ENCODE measurements around the gene TPM1. TPM values are rescaled to one million over a fixed set of nuclear protein-coding genes. Genes with fewer than 3 reads are reported as not detected.

TPM1 gene
- total RNA-seq, 1 experiment from 2014 or later = 421 TPM

DNA sequence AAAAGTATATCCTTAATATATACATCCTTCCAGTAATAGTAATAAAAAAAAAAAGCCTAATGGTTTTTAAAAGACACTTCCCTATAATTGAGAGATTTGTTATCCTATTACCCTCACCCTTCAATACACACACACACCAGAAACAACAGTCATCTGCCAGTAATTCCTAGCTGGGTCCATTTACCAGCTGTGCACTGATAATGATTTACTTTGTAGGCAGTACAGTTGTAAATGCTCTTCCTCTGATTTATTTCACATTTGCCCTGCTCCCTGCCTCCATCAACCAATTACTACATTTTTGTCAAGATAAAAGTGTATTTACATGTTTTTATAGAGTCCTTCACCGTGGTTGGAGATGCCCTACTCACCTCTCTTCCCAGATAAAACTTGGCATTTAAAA lies 12.4 kb downstream of the TPM1 start:
- DNase-seq (ENCODE audit: low spot score) = no peak
- Mint-ChIP-seq H3K9me3 (no peaks in the 10 kb centered on the region), H3K27ac (0 out of 2 replicates have a peak overlapping the region, but pooled peaks have one; percentile 2), H3K36me3 (peaks cover 86% of the 10 kb centered on the region), H3K27me3 (ENCODE audit: low read depth) (no peaks in the 10 kb centered on the region), H3K4me3 (no peak overlapping the region), H3K4me1 (peaks cover 39% of the 10 kb centered on the region)
- no peak for ATAC-seq
- POLR2A ChIA-PET = interaction anchor here (1.0 kb wide), 2 partner anchors 10 to 34 kb away, joined by 3 to 4 read pairs; no protein-coding TSS in a partner anchor
- no peak for TF ChIP-seq SOX15 (CRISPR knock-in tag; IDR thresholded peaks at IDR 0.05)
- TF ChIP-seq, protein P1, sequence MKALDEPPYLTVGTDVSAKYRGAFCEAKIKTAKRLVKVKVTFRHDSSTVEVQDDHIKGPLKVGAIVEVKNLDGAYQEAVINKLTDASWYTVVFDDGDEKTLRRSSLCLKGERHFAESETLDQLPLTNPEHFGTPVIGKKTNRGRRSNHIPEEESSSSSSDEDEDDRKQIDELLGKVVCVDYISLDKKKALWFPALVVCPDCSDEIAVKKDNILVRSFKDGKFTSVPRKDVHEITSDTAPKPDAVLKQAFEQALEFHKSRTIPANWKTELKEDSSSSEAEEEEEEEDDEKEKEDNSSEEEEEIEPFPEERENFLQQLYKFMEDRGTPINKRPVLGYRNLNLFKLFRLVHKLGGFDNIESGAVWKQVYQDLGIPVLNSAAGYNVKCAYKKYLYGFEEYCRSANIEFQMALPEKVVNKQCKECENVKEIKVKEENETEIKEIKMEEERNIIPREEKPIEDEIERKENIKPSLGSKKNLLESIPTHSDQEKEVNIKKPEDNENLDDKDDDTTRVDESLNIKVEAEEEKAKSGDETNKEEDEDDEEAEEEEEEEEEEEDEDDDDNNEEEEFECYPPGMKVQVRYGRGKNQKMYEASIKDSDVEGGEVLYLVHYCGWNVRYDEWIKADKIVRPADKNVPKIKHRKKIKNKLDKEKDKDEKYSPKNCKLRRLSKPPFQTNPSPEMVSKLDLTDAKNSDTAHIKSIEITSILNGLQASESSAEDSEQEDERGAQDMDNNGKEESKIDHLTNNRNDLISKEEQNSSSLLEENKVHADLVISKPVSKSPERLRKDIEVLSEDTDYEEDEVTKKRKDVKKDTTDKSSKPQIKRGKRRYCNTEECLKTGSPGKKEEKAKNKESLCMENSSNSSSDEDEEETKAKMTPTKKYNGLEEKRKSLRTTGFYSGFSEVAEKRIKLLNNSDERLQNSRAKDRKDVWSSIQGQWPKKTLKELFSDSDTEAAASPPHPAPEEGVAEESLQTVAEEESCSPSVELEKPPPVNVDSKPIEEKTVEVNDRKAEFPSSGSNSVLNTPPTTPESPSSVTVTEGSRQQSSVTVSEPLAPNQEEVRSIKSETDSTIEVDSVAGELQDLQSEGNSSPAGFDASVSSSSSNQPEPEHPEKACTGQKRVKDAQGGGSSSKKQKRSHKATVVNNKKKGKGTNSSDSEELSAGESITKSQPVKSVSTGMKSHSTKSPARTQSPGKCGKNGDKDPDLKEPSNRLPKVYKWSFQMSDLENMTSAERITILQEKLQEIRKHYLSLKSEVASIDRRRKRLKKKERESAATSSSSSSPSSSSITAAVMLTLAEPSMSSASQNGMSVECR (CRISPR knock-in tag; IDR thresholded peaks at IDR 0.05; ENCODE audit: borderline replicate concordance) = no peak
- TF ChIP-seq, protein P2, sequence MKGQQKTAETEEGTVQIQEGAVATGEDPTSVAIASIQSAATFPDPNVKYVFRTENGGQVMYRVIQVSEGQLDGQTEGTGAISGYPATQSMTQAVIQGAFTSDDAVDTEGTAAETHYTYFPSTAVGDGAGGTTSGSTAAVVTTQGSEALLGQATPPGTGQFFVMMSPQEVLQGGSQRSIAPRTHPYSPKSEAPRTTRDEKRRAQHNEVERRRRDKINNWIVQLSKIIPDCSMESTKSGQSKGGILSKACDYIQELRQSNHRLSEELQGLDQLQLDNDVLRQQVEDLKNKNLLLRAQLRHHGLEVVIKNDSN (CRISPR knock-in tag; IDR thresholded peaks at IDR 0.05) = no peak
- no peak for TF ChIP-seq NFATC4 (CRISPR knock-in tag; IDR thresholded peaks at IDR 0.05)
- TF ChIP-seq, protein P3, sequence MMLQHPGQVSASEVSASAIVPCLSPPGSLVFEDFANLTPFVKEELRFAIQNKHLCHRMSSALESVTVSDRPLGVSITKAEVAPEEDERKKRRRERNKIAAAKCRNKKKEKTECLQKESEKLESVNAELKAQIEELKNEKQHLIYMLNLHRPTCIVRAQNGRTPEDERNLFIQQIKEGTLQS (CRISPR knock-in tag; conservative IDR thresholded peaks at IDR 0.05) = no peak
- TF ChIP-seq, protein P4, sequence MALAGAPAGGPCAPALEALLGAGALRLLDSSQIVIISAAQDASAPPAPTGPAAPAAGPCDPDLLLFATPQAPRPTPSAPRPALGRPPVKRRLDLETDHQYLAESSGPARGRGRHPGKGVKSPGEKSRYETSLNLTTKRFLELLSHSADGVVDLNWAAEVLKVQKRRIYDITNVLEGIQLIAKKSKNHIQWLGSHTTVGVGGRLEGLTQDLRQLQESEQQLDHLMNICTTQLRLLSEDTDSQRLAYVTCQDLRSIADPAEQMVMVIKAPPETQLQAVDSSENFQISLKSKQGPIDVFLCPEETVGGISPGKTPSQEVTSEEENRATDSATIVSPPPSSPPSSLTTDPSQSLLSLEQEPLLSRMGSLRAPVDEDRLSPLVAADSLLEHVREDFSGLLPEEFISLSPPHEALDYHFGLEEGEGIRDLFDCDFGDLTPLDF (CRISPR knock-in tag; IDR thresholded peaks at IDR 0.05) = no peak
- no peak for TF ChIP-seq NFE2L1 (CRISPR knock-in tag; IDR thresholded peaks at IDR 0.05)
- TF ChIP-seq, protein P5, sequence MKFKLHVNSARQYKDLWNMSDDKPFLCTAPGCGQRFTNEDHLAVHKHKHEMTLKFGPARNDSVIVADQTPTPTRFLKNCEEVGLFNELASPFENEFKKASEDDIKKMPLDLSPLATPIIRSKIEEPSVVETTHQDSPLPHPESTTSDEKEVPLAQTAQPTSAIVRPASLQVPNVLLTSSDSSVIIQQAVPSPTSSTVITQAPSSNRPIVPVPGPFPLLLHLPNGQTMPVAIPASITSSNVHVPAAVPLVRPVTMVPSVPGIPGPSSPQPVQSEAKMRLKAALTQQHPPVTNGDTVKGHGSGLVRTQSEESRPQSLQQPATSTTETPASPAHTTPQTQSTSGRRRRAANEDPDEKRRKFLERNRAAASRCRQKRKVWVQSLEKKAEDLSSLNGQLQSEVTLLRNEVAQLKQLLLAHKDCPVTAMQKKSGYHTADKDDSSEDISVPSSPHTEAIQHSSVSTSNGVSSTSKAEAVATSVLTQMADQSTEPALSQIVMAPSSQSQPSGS (CRISPR knock-in tag; IDR thresholded peaks at IDR 0.05; ENCODE audit: borderline replicate concordance, low read depth) = no peak
- no peak for TF ChIP-seq ZNF396 (CRISPR knock-in tag; IDR thresholded peaks at IDR 0.05; ENCODE audit: borderline replicate concordance)
- no peak for TF ChIP-seq ZNF263 (CRISPR knock-in tag; IDR thresholded peaks at IDR 0.05; ENCODE audit: low read depth)
- TF ChIP-seq ZNF317 (CRISPR knock-in tag; IDR thresholded peaks at IDR 0.05; ENCODE audit: borderline replicate concordance, low read depth) = no peak
- TF ChIP-seq, protein P6, sequence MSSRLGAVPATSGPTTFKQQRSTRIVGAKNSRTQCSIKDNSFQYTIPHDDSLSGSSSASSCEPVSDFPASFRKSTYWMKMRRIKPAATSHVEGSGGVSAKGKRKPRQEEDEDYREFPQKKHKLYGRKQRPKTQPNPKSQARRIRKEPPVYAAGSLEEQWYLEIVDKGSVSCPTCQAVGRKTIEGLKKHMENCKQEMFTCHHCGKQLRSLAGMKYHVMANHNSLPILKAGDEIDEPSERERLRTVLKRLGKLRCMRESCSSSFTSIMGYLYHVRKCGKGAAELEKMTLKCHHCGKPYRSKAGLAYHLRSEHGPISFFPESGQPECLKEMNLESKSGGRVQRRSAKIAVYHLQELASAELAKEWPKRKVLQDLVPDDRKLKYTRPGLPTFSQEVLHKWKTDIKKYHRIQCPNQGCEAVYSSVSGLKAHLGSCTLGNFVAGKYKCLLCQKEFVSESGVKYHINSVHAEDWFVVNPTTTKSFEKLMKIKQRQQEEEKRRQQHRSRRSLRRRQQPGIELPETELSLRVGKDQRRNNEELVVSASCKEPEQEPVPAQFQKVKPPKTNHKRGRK (CRISPR knock-in tag; IDR thresholded peaks at IDR 0.05; ENCODE audit: borderline replicate concordance) = no peak
- no peak for TF ChIP-seq CREB1 (CRISPR knock-in tag; IDR thresholded peaks at IDR 0.05)
- TF ChIP-seq, protein P7, sequence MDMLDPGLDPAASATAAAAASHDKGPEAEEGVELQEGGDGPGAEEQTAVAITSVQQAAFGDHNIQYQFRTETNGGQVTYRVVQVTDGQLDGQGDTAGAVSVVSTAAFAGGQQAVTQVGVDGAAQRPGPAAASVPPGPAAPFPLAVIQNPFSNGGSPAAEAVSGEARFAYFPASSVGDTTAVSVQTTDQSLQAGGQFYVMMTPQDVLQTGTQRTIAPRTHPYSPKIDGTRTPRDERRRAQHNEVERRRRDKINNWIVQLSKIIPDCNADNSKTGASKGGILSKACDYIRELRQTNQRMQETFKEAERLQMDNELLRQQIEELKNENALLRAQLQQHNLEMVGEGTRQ (CRISPR knock-in tag; IDR thresholded peaks at IDR 0.05) = no peak
- TF ChIP-seq, protein P8, sequence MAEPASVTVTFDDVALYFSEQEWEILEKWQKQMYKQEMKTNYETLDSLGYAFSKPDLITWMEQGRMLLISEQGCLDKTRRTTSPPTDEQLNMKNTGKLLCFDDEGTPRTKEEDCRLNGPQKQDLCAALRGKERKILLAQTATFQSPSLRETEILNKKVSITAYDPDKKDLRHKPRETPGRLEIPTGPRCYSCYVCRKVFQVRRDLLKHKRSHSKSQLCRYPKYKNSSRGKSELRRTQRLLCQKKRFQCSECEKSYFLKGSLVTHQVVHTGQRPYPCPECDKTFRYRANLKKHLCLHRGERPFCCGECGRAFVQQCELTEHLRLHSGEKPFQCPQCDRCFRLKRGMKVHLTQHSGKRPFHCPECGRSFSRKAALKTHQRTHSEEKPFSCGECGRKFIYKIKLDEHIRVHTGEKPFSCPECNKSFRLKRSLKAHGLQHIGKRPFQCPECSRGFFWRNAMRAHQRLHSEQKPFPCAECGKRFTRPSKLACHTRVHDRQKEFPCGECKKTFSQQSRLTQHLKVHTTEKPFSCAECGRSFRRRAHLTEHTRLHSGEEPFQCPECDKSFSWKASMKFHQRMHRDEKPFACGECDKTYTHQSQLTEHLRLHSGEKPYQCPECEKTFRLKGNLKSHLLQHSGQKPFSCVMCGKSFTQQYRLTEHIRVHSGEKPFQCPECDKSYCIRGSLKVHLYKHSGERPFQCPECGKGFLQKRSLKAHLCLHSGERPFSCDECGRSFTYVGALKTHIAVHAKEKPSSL (CRISPR knock-in tag; conservative IDR thresholded peaks at IDR 0.05) = no peak
- TF ChIP-seq, protein P9, sequence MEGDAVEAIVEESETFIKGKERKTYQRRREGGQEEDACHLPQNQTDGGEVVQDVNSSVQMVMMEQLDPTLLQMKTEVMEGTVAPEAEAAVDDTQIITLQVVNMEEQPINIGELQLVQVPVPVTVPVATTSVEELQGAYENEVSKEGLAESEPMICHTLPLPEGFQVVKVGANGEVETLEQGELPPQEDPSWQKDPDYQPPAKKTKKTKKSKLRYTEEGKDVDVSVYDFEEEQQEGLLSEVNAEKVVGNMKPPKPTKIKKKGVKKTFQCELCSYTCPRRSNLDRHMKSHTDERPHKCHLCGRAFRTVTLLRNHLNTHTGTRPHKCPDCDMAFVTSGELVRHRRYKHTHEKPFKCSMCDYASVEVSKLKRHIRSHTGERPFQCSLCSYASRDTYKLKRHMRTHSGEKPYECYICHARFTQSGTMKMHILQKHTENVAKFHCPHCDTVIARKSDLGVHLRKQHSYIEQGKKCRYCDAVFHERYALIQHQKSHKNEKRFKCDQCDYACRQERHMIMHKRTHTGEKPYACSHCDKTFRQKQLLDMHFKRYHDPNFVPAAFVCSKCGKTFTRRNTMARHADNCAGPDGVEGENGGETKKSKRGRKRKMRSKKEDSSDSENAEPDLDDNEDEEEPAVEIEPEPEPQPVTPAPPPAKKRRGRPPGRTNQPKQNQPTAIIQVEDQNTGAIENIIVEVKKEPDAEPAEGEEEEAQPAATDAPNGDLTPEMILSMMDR (IDR thresholded peaks at IDR 0.05) = no peak
- CTCF ChIA-PET = interaction anchor here (1.4 kb wide), 1 partner anchor 313 kb away, joined by 4 read pairs; no protein-coding TSS in a partner anchor
